ENCODE data around the gene MBNL1. TPM values are rescaled to one million over a fixed set of nuclear protein-coding genes. Genes with fewer than 3 reads are reported as not detected.

Gene MBNL1
- total and polyA plus RNA-seq, 2 of the 13 experiments (the other 11 are each of a cell fraction or from before 2014, with no cell fraction given) = 27.1 to 55.4 TPM

- TF ChIP-seq CHD4 (IDR thresholded peaks at IDR 0.05; ENCODE audit: borderline replicate concordance, low read length) = no peak
- peak; percentile 79; the same call in 1 of the 2 replicates for TF ChIP-seq AKNA (CRISPR knock-in tag; IDR thresholded peaks at IDR 0.05; ENCODE audit: borderline replicate concordance)
- no peak for TF ChIP-seq ZNF724P (CRISPR knock-in tag; IDR thresholded peaks at IDR 0.05; ENCODE audit: borderline replicate concordance)
- TF ChIP-seq ZNF224 (CRISPR knock-in tag; IDR thresholded peaks at IDR 0.05) = peak; percentile 65; the same call in 1 of the 2 replicates
- no peak for TF ChIP-seq ZNF121 (CRISPR knock-in tag; IDR thresholded peaks at IDR 0.05)
- peak; percentile 68; the same call in 1 of the 2 replicates for TF ChIP-seq KAT8 (CRISPR knock-in tag; IDR thresholded peaks at IDR 0.05)
- TF ChIP-seq ZNF574 (CRISPR knock-in tag; IDR thresholded peaks at IDR 0.05) = no peak; the same call in none of the 2 replicates
- TF ChIP-seq, protein P1, sequence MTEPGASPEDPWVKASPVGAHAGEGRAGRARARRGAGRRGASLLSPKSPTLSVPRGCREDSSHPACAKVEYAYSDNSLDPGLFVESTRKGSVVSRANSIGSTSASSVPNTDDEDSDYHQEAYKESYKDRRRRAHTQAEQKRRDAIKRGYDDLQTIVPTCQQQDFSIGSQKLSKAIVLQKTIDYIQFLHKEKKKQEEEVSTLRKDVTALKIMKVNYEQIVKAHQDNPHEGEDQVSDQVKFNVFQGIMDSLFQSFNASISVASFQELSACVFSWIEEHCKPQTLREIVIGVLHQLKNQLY (CRISPR knock-in tag; IDR thresholded peaks at IDR 0.05) = no peak
- no peak for TF ChIP-seq BRD4 (CRISPR knock-in tag; IDR thresholded peaks at IDR 0.05)
- TF ChIP-seq ZNF3 (CRISPR knock-in tag; IDR thresholded peaks at IDR 0.05) = no peak
- TF ChIP-seq SOX13 (IDR thresholded peaks at IDR 0.05) = no peak
- no peak for TF ChIP-seq SOX13 (CRISPR knock-in tag; conservative IDR thresholded peaks at IDR 0.05 in 1 of 2, IDR thresholded peaks at IDR 0.05 in 1 of 2)
- TF ChIP-seq, protein P2, sequence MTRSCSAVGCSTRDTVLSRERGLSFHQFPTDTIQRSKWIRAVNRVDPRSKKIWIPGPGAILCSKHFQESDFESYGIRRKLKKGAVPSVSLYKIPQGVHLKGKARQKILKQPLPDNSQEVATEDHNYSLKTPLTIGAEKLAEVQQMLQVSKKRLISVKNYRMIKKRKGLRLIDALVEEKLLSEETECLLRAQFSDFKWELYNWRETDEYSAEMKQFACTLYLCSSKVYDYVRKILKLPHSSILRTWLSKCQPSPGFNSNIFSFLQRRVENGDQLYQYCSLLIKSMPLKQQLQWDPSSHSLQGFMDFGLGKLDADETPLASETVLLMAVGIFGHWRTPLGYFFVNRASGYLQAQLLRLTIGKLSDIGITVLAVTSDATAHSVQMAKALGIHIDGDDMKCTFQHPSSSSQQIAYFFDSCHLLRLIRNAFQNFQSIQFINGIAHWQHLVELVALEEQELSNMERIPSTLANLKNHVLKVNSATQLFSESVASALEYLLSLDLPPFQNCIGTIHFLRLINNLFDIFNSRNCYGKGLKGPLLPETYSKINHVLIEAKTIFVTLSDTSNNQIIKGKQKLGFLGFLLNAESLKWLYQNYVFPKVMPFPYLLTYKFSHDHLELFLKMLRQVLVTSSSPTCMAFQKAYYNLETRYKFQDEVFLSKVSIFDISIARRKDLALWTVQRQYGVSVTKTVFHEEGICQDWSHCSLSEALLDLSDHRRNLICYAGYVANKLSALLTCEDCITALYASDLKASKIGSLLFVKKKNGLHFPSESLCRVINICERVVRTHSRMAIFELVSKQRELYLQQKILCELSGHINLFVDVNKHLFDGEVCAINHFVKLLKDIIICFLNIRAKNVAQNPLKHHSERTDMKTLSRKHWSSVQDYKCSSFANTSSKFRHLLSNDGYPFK (CRISPR knock-in tag; IDR thresholded peaks at IDR 0.05; ENCODE audit: borderline replicate concordance) = peak; percentile 47; the same call in 1 of the 2 replicates
- no peak for TF ChIP-seq NPAS2 (CRISPR knock-in tag; IDR thresholded peaks at IDR 0.05; ENCODE audit: borderline replicate concordance)
- TF ChIP-seq MIER3 (CRISPR knock-in tag; IDR thresholded peaks at IDR 0.05; ENCODE audit: borderline replicate concordance) = no peak
- no peak for TF ChIP-seq ZNF260 (CRISPR knock-in tag; IDR thresholded peaks at IDR 0.05; ENCODE audit: borderline replicate concordance, low read depth)
- TF ChIP-seq ZNF136 (CRISPR knock-in tag; IDR thresholded peaks at IDR 0.05; ENCODE audit: low read depth) = peak; percentile 24; the same call in 1 of the 2 replicates
- no peak for TF ChIP-seq ZNF737 (CRISPR knock-in tag; IDR thresholded peaks at IDR 0.05; ENCODE audit: borderline replicate concordance)
- peak; percentile 56 for TF ChIP-seq HNRNPLL (IDR thresholded peaks at IDR 0.05; ENCODE audit: low read depth, low read length, poor library complexity, severe bottlenecking)
Observed at GRCh38 chr3:152268555-152269055, at the start of gene MBNL1 (continued).
